KG1 (cell line): Measurements from ENCODE around the gene PCBD2.
"Not testable (repeated sequence)": the region's sequence is repeated elsewhere in the genome, so short reads cannot be mapped to it uniquely, and the experiment has no call there.

ENCODE experiments used
- DNase-seq: peaks from one replicate; lab custom pipeline; 2025; lab: John Stamatoyannopoulos, UW

The PCBD2 gene

DNA sequence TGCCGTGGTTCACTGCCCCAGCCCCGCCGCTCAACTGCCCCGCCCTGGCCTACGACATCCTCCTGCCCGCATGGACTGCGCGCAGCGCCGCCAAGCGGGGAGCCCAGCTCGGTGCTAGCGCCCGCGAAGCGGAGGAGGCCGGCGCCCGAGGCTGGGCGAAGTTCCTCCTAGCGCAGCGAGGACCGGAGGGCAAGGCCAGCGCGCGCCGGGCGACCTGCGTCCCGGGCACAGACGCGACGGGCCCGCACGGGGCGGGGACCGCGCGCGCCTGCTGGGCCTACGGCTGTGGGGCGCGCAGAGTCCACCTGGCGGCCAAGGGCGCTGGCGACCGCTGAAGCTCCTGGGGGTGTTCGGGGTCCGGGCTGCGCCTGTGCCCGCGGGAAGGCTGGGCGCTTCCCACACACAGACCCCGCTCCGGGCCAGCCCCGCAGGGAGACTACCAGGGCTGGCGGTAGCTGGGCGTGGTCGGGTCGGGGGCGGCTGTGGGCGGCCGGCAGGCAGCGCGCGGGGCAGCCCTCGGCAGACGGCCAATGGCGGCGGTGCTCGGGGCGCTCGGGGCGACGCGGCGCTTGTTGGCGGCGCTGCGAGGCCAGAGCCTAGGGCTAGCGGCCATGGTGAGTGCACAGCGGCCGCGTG lies at the start of gene PCBD2:
Gene PCBD2, plus strand, starts transcription at position 522 of the 636 bp plus-strand sequence. Its CDS starts 9 bp downstream, at position 531.
- DNase-seq: peak; percentile 48

DNA sequence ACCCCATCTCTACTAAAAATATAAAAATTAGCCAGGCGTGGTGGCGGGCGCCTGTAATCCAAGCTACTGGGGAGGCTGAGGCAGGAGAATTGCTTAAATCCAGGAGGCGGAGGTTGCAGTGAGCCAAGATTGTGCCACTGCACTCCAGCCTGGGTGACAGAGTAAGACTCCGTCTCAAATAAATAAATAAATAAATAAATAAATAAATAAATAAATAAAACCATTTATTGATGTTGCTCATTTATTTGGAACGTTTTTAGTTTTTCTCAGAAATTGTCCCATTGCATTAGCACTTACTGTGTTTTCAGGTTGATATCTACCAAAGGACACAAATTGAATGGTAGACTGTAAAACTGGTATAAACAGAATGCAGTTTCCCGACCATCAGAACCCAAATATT lies 48.5 kb upstream of the PCBD2 start:
- DNase-seq: not testable (repeated sequence)

- DNase-seq: no peak
Measured at GRCh38 chr5:134857401-134857800, 47.5 kb upstream of the PCBD2 start.

DNA sequence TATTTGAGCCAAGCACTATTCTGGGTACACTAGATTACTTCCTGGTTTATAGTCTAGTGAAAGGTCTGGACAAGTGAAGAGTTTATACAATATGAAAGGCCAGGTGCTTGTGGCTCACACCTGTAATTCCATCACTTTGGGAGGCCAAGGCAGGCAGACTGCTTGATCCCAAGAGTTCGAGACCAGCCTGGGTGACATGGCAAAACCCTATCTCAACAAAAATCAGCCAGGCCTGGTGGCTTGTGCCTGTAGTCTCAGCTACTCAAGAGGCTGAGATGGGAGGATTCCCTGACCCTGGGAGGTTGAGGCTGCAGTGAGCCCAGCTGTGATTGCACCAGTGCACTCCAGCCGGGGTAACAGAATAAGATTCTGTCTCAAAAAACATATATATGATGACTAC lies 40.2 kb upstream of the PCBD2 start:
- no peak for DNase-seq

GRCh38 chr5:134873494-134873893 lies 31.4 kb upstream of the PCBD2 start:
- DNase-seq: no peak

- DNase-seq: peak; percentile 45
Measured at GRCh38 chr5:134873987-134874830, 30.7 kb upstream of the PCBD2 start, which contains the start of gene TXNDC15. Gene TXNDC15, plus strand, starts transcription at chr5:134874371. Its CDS starts 57 bp downstream, at chr5:134874428.

DNA sequence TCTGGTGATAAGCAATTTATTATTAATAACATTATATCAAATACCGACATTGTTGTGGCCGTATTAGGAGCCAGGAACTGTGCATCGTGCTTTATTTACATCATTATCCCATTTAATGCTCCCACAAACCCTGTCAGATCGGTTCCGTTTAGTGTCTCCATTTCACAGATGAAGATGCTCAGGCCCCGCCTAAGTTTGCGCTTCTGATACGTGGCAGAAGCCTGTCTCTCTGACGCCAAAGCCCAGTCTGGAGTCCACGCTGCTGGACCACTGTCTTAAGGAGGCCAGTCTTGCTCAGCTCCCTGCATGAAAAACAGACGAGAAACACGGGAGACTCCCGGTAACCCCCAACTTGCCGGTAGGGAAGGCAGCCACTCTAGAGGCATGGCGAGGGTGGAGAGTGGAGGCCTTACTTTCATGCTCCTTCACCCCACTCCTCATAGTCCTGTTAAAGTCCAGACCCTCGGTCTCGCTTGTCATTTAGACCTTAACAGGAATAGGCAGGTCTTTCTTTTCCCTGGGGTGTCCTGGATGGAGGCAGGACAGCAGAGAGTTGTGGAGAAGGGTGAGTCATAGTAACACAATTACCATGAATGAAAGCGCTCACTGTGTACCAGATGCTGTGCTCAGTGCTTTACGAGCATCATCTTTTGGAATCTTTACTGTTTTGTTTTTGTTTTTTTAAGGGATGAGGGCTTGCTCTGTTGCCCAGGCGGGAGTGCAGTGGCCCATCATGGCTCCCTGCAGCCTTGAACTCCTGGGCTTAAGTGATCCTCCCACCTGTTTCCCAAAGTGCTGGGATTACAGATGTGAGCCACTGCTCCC lies 29.9 kb upstream of the PCBD2 start:
- DNase-seq: no peak

GRCh38 chr5:134877159-134877558 lies 27.8 kb upstream of the PCBD2 start:
- no peak for DNase-seq

- no peak for DNase-seq
Measured at GRCh38 chr5:134878403-134878802, 26.5 kb upstream of the PCBD2 start.

DNA sequence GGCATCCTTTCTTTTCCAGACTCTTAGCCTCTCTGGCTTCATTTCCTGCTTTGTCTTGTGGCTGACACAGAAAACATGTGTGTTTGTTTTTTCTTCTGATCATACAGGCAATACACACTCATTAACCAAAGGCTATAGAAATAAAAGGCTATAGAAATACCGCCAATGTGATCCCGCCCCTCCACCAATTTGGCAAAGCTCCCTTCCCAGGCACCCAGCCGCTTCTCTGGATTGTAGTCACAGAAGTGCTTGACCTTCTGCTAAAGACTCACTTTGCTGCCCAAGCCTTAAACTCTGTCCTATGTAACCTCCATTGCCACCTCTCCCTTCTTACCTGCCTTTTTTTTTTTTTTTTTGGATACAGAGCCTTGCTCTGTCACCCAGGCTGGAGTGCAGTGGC lies 25.5 kb upstream of the PCBD2 start:
- no peak for DNase-seq

GRCh38 chr5:134880937-134881336 lies 24.0 kb upstream of the PCBD2 start:
- DNase-seq: not testable (repeated sequence)

DNA sequence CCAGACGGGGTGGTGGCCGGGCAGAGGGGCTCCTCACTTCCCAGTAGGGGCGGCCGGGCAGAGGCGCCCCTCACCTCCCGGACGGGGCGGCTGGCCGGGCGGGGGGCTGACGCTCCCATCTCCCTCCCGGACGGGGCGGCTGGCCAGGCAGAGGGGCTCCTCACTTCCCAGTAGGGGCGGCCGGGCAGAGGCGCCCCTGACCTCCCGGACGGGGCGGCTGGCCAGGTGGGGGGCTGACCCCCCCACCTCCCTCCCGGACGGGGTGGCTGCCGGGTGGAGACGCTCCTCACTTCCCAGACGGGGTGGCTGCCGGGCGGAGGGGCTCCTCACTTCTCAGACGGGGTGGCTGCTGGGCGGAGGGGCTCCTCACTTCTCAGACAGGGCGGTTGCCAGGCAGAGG lies 23.2 kb upstream of the PCBD2 start:
- not testable (repeated sequence) for DNase-seq

- DNase-seq: no peak
Measured at GRCh38 chr5:134887593-134888159, 17.3 kb upstream of the PCBD2 start.

- DNase-seq: no peak
Measured at GRCh38 chr5:134889335-134889734, 15.6 kb upstream of the PCBD2 start.

DNA sequence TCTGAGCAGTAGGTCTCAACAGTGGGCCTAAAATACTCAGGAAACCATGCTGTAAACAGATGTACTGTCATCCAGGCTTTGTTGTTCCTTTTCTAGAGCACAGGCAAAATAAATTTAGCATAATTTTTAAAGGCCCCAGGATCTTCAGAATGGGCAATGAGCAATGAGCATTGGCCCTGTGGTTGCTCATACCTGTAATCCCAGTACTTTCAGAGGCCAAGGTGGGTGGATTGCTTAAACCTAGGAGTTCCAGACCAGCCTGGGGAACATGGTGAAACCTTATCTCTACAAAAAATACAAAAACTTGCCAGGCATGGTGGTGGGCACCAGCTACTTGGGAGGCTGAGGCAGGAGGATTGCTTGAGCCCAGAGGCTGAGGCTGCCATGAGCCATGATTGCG lies 13.5 kb upstream of the PCBD2 start:
- DNase-seq: no peak

DNA sequence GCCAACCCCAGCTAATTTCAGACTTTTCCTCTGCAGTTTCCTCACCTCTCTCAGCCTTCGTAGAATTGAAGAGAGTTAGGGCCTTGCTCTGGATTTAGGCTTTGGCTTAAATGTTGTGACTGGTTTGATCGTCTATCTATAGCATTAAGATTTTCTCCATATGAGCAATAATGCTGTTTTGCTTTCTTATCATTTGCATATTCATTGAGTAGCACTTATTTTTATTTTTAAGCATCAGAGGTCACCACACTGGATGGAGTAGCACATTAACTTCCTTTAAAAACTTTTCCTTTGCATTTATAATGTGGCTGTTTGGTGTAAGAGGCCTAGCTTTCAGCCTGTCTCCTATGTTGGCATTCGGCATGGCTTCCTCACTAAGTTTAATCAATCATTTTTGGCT lies 12.6 kb upstream of the PCBD2 start:
- DNase-seq: no peak

DNA sequence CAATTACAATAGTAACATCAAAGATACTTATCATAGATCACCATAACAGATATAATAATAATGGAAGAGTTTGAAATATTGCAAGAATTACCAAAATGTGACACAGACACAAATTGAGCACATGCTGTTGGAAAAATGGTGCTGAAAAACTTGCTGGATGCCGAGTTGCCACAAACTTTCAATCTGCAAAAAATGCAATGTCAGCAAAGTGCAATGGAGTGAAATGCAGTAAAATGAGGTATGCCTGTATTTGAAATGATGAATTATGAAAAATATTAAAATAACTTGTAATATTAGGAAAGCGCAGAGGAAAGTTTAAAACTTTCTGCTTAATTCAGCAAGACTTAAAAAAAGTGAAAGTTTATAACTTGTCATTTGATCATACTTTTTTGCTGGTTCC lies 12.0 kb upstream of the PCBD2 start:
- no peak for DNase-seq

GRCh38 chr5:134893748-134894505 lies 11.0 kb upstream of the PCBD2 start:
- DNase-seq: no peak

GRCh38 chr5:134902071-134902801 lies 2.7 kb upstream of the PCBD2 start:
- no peak for DNase-seq

- DNase-seq: peak; percentile 6
Measured at GRCh38 chr5:134905246-134905996, 490 bp downstream of the PCBD2 start.
